Effector memory CD8-positive, alpha-beta T cell (primary cell): ENCODE data around the gene REC8.
"Not testable (repeated sequence)": the region's sequence is repeated elsewhere in the genome, so short reads cannot be mapped to it uniquely, and the experiment has no call there.

Experiments
- ATAC-seq: fragments of 150-1000 bp; cut with Tn5 transposase; replicated peaks from 2 replicates; pipeline ENCODE4 v1.10.0; 2021; ENCODE audit warnings: mild to moderate bottlenecking, moderate library complexity
- DNase-seq, 3 experiments: peaks; one replicate each; pipeline ENCODE4 v3.0.0; 2021
- H3K27ac Mint-ChIP-seq, 2 donors: one replicate each; pipeline ENCODE4 v1.8.0; 2022; ENCODE audit warnings: mild to moderate bottlenecking in 2 of 2, mixed read lengths in 2 of 2, moderate library complexity in 2 of 2
- H3K27me3 Mint-ChIP-seq, 2 donors: one replicate each; pipeline ENCODE4 v1.8.0; 2022; ENCODE audit warnings: mixed read lengths in 2 of 2
- H3K36me3 Mint-ChIP-seq: one replicate; pipeline ENCODE4 v1.8.0; 2022; ENCODE audit warnings: mild to moderate bottlenecking, moderate library complexity, mixed read lengths; ENCODE audit not compliant: insufficient read depth
- H3K4me1 Mint-ChIP-seq, 2 donors: one replicate each; pipeline ENCODE4 v1.8.0; 2022; ENCODE audit warnings: low read depth in 2 of 2, mixed read lengths in 2 of 2
- H3K4me3 Mint-ChIP-seq, 2 donors: one replicate each; pipeline ENCODE4 v1.8.0; 2022; ENCODE audit warnings: mild to moderate bottlenecking in 2 of 2, mixed read lengths in 2 of 2, moderate library complexity in 2 of 2
- H3K9me3 Mint-ChIP-seq, 2 donors: one replicate each; pipeline ENCODE4 v1.8.0; 2022; ENCODE audit warnings: mixed read lengths in 2 of 2

REC8 gene

GRCh38 chr14:24202538-24202937, 30.7 kb downstream of the REC8 start:
- H3K27ac Mint-ChIP-seq, H3K9me3 Mint-ChIP-seq, H3K4me3 Mint-ChIP-seq, H3K27me3 Mint-ChIP-seq, DNase-seq, ATAC-seq: not testable (repeated sequence)
- Mint-ChIP-seq H3K36me3 (peaks cover 40% of the 10 kb centered on the region), H3K4me1 (peaks cover 26 to 32% of the 10 kb centered on the region in 2 donors)

- not testable (repeated sequence) for H3K27ac Mint-ChIP-seq, ATAC-seq
- H3K36me3 Mint-ChIP-seq, result peaks cover 45% of the 10 kb centered on the region
These were observed 31.5 kb downstream of the REC8 start for GRCh38 chr14:24203249-24203886.

GRCh38 chr14:24204163-24205146, 32.6 kb downstream of the REC8 start:
- ATAC-seq, result no peak
- no peak overlapping the region for H3K4me3 Mint-ChIP-seq
- peaks cover 2 to 5% of the 10 kb centered on the region in 2 donors for H3K9me3 Mint-ChIP-seq
- no peak overlapping the region for H3K27ac Mint-ChIP-seq
- peaks cover 49% of the 10 kb centered on the region for H3K36me3 Mint-ChIP-seq
- peaks cover 21 to 26% of the 10 kb centered on the region in 2 donors for H3K4me1 Mint-ChIP-seq
- no peaks in the 10 kb centered on the region for H3K27me3 Mint-ChIP-seq
- no peak for DNase-seq

More at GRCh38 chr14:24203249-24203886, 31.5 kb downstream of the REC8 start:
- H3K4me3 Mint-ChIP-seq, H3K27me3 Mint-ChIP-seq, DNase-seq, H3K9me3 Mint-ChIP-seq: not testable (repeated sequence)
- peaks cover 30 to 36% of the 10 kb centered on the region in 2 donors for H3K4me1 Mint-ChIP-seq

- DNase-seq (no peak), ATAC-seq (no peak)
- Mint-ChIP-seq H3K4me3 (peak overlapping the region in 1 of 2 donors; percentile 46), H3K27me3 (no peaks in the 10 kb centered on the region), H3K27ac (peak overlapping the region; percentile 93 to 95), H3K36me3 (peaks cover 60% of the 10 kb centered on the region), H3K4me1 (peaks cover 29 to 33% of the 10 kb centered on the region in 2 donors), H3K9me3 (peaks cover 2 to 5% of the 10 kb centered on the region in 2 donors)
These were observed 34.6 kb downstream of the REC8 start for GRCh38 chr14:24206260-24207103.

GRCh38 chr14:24207104-24207551, 35.2 kb downstream of the REC8 start:
- no peaks in the 10 kb centered on the region for H3K27me3 Mint-ChIP-seq
- H3K36me3 Mint-ChIP-seq, result peaks cover 62% of the 10 kb centered on the region
- peak overlapping the region; percentile 22 to 46 for H3K4me3 Mint-ChIP-seq
- DNase-seq (peak in 2 of 3 experiments; percentile 20 to 23), ATAC-seq (peak; percentile 91)
- peaks cover 2 to 5% of the 10 kb centered on the region in 2 donors for H3K9me3 Mint-ChIP-seq
- H3K27ac Mint-ChIP-seq, result peak overlapping the region; percentile 93 to 95
- peaks cover 32 to 36% of the 10 kb centered on the region in 2 donors for H3K4me1 Mint-ChIP-seq

- no peaks in the 10 kb centered on the region for H3K27me3 Mint-ChIP-seq
These were observed 35.7 kb downstream of the REC8 start for GRCh38 chr14:24207625-24208024.

GRCh38 chr14:24211311-24211710, 39.4 kb downstream of the REC8 start:
- no peaks in the 10 kb centered on the region for H3K9me3 Mint-ChIP-seq
- no peak for DNase-seq
- H3K4me3 Mint-ChIP-seq, result peak overlapping the region in 1 of 2 donors; percentile 88
- H3K27ac Mint-ChIP-seq, result peak overlapping the region in 1 of 2 donors; percentile 97
- peaks cover 50 to 53% of the 10 kb centered on the region in 2 donors for H3K4me1 Mint-ChIP-seq
- H3K36me3 Mint-ChIP-seq, result peaks cover 75% of the 10 kb centered on the region
- no peaks in the 10 kb centered on the region for H3K27me3 Mint-ChIP-seq
- no peak for ATAC-seq

More at GRCh38 chr14:24207625-24208024, 35.7 kb downstream of the REC8 start:
- DNase-seq (no peak), ATAC-seq (no peak)
- peaks cover 67% of the 10 kb centered on the region for H3K36me3 Mint-ChIP-seq
- no peak overlapping the region for H3K4me3 Mint-ChIP-seq
- peaks cover 2 to 5% of the 10 kb centered on the region in 2 donors for H3K9me3 Mint-ChIP-seq
- peaks cover 33 to 40% of the 10 kb centered on the region in 2 donors for H3K4me1 Mint-ChIP-seq
- H3K27ac Mint-ChIP-seq, result peak overlapping the region; percentile 93 to 95

- peak within 1 kb of the TSS; percentile 97 to 99 for H3K27ac Mint-ChIP-seq
- H3K4me3 Mint-ChIP-seq, result peak within 1 kb of the TSS; percentile 88 to 89
- H3K27me3 Mint-ChIP-seq, result no peaks in the 10 kb centered on the region
- H3K4me1 Mint-ChIP-seq, result peaks cover 34 to 41% of the 10 kb centered on the region in 2 donors
- DNase-seq, result peak; percentile 94 to 97 (median 94)
- H3K9me3 Mint-ChIP-seq, result no peaks in the 10 kb centered on the region
- H3K36me3 Mint-ChIP-seq, result peaks cover 63% of the 10 kb centered on the region
- peak; percentile 75 for ATAC-seq
These were observed 41.3 kb downstream of the REC8 start, which contains the start of gene CHMP4A for GRCh38 chr14:24212924-24213865. TSS of gene CHMP4A (minus strand) at chr14:24213488. CDS start at chr14:24213439, 49 bp downstream.

GRCh38 chr14:24213866-24214662, 42.2 kb downstream of the REC8 start:
- Mint-ChIP-seq H3K27me3 (no peaks in the 10 kb centered on the region), H3K4me1 (peaks cover 34 to 41% of the 10 kb centered on the region in 2 donors), H3K27ac (peak overlapping the region; percentile 97 to 99), H3K36me3 (peaks cover 56% of the 10 kb centered on the region), H3K4me3 (peak overlapping the region; percentile 88 to 89), H3K9me3 (no peaks in the 10 kb centered on the region)
- ATAC-seq (no peak), DNase-seq (no peak)

- no peaks in the 10 kb centered on the region for H3K9me3 Mint-ChIP-seq
- peaks cover 35 to 36% of the 10 kb centered on the region in 2 donors for H3K4me1 Mint-ChIP-seq
- ATAC-seq (peak; percentile 67), DNase-seq (peak; percentile 85 to 86 (median 86))
- H3K4me3 Mint-ChIP-seq, result peak within 1 kb of the TSS; percentile 90 to 94
- peak within 1 kb of the TSS; percentile 97 to 99 for H3K27ac Mint-ChIP-seq
- H3K27me3 Mint-ChIP-seq, result no peaks in the 10 kb centered on the region
- peaks cover 45% of the 10 kb centered on the region for H3K36me3 Mint-ChIP-seq
These were observed 43.8 kb downstream of the REC8 start, which contains the start of gene MDP1 for GRCh38 chr14:24215495-24216344. TSS of gene MDP1 (minus strand) at chr14:24216066. CDS start at chr14:24215955, 111 bp downstream.
